GM19238 (cell line): ENCODE data around the gene HEATR5B.

Experiments used
- DNase-seq: peaks from one replicate; pipeline ENCODE4 v3.0.0; 2011; ENCODE audit warnings: low spot score; ENCODE audit not compliant: insufficient read length

Gene HEATR5B

GRCh38 chr2:37083873-37084794 is at the start of gene HEATR5B, which contains the start of gene GPATCH11:
HEATR5B (minus strand) TSS chr2:37084372; CDS start chr2:37083414, 958 bp downstream.
GPATCH11 (plus strand) TSS chr2:37084518; CDS start chr2:37088382, 3,864 bp downstream.
- peak; percentile 81 for DNase-seq

- no peak for DNase-seq
Measured at GRCh38 chr2:37132914-37133313, 48.7 kb upstream of the HEATR5B start.

DNA sequence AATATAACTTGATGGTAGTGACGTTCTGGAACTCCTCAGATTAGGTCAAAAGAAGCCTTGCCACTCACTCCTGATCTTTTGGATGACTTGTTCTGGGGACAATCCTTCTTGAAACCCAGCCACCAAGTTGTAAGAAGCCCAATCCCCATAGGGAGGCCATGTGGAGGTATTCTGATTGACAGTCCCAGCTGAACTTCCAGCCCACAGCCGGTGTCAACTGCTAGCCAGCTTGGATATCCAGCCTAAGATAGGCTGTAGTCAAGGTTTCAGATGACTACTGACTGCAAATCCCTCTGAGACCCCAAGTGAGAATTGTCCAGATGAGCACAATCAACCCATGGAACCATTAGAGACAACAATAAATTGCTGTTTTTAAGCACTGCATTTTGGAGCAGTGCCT is 41.2 kb upstream of the HEATR5B start:
- no peak for DNase-seq

DNA sequence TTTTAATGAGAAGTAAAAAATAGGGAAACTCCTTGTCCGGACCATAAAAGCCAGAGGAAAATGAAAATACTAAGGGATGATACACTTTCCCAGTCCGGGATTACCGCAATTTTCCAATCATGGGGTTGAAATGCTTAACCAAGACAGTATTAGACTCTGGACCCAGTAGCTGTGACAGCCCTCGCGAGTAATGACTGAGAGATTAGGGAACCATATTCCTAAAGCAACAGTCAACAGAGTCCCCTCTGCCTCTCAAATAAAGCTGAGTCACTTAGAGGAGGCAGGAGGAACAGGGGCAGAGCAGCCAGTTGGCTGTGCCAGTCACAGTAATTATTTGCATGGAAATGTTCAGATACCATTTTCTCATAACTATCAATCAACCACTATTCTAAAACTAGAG is 35.0 kb upstream of the HEATR5B start:
- DNase-seq = no peak

DNA sequence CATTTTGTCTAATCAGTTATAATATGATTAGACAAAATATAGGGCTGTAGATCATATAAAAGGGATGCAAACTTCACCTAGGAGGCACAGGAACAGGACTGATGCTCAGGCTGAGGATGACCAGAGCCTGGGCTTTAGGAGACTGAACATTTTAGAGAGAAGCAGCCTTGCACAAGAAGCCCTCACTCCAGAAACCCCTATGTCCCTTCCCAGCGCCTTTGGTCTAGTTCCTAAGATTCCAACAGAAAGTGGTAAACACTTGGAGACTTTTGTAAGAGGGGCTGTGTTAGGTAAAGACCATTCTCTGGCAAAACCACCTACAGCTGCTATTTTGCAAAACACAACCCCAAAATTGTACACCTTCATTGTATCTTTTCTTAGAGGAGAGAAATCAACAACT is 33.4 kb upstream of the HEATR5B start:
- no peak for DNase-seq

DNA sequence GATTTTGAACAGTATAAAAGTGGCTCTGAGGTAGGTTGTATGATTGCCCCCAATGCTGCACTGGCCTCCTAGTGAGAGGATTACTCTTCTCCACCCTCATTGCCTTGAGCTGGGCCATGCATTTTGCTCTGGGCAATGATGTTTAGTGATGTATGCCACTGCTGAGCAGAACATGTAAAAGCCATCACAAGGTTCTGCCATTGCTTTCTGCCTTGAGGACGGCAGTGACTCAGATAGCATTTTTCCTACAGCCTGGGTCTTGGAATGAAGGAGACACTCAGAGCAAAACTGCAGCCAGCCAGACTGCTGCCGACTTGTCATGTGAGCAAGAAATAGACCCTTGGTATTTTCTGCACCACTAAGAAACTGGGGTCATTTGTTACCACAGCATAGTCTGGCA is 27.8 kb upstream of the HEATR5B start:
- no peak for DNase-seq

GRCh38 chr2:37110306-37111212 is 26.4 kb upstream of the HEATR5B start:
- DNase-seq = no peak

- no peak for DNase-seq
Measured at GRCh38 chr2:37109523-37109922, 25.4 kb upstream of the HEATR5B start.

- DNase-seq = no peak
Measured at GRCh38 chr2:37105150-37105549, 21.0 kb upstream of the HEATR5B start.

DNA sequence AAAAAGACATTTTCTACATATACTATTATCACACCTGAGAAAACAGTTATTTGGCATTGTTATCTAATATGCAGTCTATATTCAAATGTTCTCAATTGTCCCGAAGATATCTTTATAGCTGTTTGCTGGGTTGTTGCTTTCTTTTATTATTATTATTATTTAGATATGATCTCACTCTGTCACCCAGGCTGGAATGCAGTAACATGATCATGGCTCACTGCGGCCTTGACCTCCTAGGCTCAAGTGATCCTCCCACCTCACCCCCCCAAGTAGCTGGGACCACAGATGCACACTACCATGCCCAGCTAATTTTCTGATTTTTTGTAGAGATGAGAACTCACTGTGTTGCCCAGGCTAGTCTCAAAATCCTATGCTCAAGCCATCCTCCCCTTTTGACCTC is 20.0 kb upstream of the HEATR5B start:
- DNase-seq = no peak

GRCh38 chr2:37102588-37102987 is 18.4 kb upstream of the HEATR5B start:
- DNase-seq = no peak

DNA sequence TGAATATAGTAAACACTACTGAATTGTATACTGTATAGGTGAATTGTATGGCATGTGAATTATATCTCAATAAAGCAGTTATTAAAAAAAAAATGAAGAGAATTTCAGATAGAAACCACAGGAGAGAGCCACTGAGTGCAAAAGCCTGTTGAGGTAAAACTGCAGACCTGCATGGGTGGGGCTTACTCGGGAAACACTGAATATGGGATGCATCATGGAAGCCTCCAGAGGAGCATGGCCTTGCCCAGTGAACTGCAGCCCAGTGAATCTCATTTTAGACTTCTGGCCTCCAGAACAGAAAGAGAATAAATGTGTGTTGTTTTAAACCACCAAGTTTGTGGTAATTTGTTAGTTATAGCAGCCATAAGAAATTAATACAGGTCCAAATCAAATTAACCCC is 15.9 kb upstream of the HEATR5B start:
- DNase-seq = no peak

GRCh38 chr2:37098416-37099118 is 14.4 kb upstream of the HEATR5B start:
- no peak for DNase-seq

DNA sequence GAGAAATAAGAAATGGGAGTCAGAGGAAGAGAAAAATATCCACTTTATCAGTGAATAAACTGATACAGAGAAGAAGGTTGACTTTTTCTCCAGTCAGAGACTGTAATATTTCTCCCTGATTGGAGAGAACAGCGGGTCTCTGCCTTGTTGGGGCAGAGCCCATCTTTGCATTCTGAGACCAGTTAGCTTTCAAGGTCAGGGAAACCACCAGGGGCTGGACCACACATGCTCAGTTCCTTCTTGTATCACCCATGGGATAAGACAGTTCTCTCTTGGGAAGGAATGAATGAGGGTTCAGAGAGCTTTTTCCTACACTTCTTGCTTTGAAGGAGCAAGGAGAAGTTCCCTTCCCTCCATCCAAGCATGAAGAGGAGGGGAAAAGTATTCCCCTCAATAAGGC is 12.4 kb upstream of the HEATR5B start:
- no peak for DNase-seq

DNA sequence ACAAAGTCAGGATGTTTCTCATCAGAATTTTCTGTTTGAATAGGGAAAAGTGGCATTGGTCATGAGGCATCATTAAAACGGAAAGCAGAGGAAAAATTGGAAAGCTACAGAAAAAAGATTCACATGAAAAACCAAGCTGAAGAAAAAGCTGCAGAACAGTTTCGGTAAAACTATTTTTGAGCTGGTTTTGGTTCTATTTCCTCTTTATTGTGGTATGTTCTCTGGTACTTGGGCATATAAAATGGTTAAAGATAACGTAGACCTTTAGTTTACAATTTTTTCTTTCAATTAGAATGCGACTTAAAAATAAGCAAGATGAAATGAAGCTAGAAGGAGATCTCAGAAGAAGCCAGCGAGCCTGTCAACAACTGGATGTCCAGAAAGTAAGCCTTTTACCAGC is 7.7 kb upstream of the HEATR5B start:
- no peak for DNase-seq

- DNase-seq = peak; percentile 26
Measured at GRCh38 chr2:37090019-37090477, 5.9 kb upstream of the HEATR5B start.

DNA sequence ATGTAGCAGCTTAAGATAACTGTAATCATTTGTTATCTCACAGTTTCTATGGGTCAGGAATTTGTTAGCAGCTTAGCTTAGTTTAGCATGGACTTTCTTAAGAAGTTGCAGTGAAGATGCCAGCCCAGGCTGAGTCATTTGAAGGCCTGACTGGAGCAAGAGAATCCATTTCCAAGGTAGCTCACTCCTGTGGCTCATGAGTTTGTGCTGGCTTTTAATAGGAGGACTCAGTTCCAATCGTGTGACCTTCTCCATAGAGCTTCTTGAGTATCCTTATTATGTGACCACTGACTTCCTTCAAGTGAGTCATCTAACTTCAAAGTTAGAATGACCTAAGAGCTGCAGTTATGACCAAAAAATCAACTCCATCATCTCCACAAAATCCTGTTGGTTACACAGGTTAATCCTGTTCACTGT is 1.6 kb upstream of the HEATR5B start:
- no peak for DNase-seq

- DNase-seq = no peak
Measured at GRCh38 chr2:37084797-37085196, 625 bp upstream of the HEATR5B start.

GRCh38 chr2:37080689-37081088 is 3.5 kb downstream of the HEATR5B start:
- DNase-seq = no peak

DNA sequence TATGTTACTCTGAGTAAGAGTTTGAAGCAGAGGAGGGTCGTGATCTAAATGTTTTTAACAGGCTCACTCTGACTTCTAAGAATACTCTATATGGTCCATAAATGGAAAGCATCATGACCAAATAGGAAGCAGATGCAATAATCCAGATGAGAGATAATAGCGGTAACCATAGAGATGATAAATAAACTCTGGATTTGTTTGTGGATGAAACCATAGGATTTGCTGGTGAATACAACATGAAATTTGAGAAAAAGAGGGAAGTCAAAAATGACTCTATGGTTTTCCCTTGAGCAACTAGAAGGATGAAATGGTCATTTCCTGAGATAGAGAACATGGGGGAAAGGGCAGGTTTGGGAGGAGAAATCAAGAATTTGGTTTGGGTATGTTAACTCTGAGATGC is 3.9 kb downstream of the HEATR5B start:
- no peak for DNase-seq

DNA sequence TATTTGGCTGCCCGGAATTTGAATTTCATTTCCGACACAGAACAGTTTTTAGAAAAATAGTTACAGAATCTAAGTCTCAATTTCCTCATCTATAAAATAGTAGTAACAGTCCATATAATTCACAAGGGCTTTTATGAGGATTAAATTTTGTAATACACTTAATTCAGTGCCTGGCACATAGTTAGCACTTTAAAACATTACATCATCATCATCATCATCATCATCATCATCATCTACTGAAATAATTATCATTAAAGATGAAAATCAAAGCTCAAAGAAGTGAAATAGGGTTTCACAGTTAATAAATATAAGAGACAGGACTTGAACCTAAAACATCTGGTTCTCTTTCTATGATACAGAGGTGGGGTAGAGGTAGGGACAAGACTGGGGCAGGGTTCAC is 13.2 kb downstream of the HEATR5B start:
- DNase-seq = no peak
